Cardiac septum (tissue), 1 donor: Measurements from ENCODE around the gene EMSY. TPM values are rescaled to one million over a fixed set of nuclear protein-coding genes. Genes with fewer than 3 reads are reported as not detected.

Source experiments
- DNase-seq: peaks from one replicate; pipeline ENCODE4 v3.0.0-alpha.2; 2020; ENCODE audit warnings: low spot score
- intact Hi-C: fragments of 100-400 bp; cut with DNase I; formaldehyde crosslinking; loops from one replicate; pipeline ENCODE4 v1.14.0; 2022
- total RNA-seq: library from RNA; stranded (reverse); fragmentation: NEBNext Ultra II Directional; extraction: Animal tissue kit (Norgen Biotek cat#: 25700); gene quantifications from one replicate; pipeline ENCODE4 v1.2.1, GENCODE V29; 2021
- donor health status: DM: no; HTN: no; CAD: no.

The EMSY gene
- total RNA-seq, 1 donor from 2014 or later = 17.0 TPM

- intact Hi-C loops = no loop called here
- DNase-seq = peak; percentile 80
Measured at GRCh38 chr11:76602431-76602861, 157.6 kb downstream of the EMSY start.

Other genes with a start within 250 kb of the EMSY start
- gene WNT11, start 238.5 kb upstream of the EMSY start, total RNA-seq = 9.2 TPM
- 25.8 TPM for gene THAP12, start 63.9 kb upstream of the EMSY start, total RNA-seq
- 0.97 TPM for gene GVQW3, start 63.7 kb upstream of the EMSY start, total RNA-seq
- gene LRRC32, start 225.7 kb downstream of the EMSY start, total RNA-seq = 33.5 TPM